ENCODE measurements around the gene PIEZO2.
A peak's percentile ranks its signal among the peaks of the same experiment; 100 is the strongest.

Gene PIEZO2

GRCh38 chr18:10834128-10834815 lies 315.1 kb downstream of the PIEZO2 start:
- DNase-seq = no peak

GRCh38 chr18:10833656-10834055 lies 315.7 kb downstream of the PIEZO2 start:
- no peak for DNase-seq

- no peak for DNase-seq
Measured at GRCh38 chr18:10826400-10826799, 323.0 kb downstream of the PIEZO2 start.

GRCh38 chr18:10822456-10822855 lies 326.9 kb downstream of the PIEZO2 start:
- DNase-seq = no peak

- DNase-seq = no peak
Measured at GRCh38 chr18:10820681-10821080, 328.7 kb downstream of the PIEZO2 start.

GRCh38 chr18:10814336-10814735 lies 335.0 kb downstream of the PIEZO2 start:
- no peak for DNase-seq

- DNase-seq = no peak
Measured at GRCh38 chr18:10805587-10806118, 343.7 kb downstream of the PIEZO2 start.

GRCh38 chr18:10804126-10804525 lies 345.2 kb downstream of the PIEZO2 start:
- peak; percentile 3 to 41 for DNase-seq

GRCh38 chr18:10798727-10799550 lies 350.4 kb downstream of the PIEZO2 start:
- DNase-seq = peak; percentile 15 to 36

GRCh38 chr18:10797896-10798295 lies 351.5 kb downstream of the PIEZO2 start:
- DNase-seq = no peak

GRCh38 chr18:10794771-10795170 lies 354.6 kb downstream of the PIEZO2 start:
- DNase-seq = no peak

- no peak for DNase-seq
Measured at GRCh38 chr18:10793730-10794370, 355.5 kb downstream of the PIEZO2 start.

GRCh38 chr18:10792181-10792580 lies 357.2 kb downstream of the PIEZO2 start:
- DNase-seq = no peak

GRCh38 chr18:10791169-10791831 lies 358.1 kb downstream of the PIEZO2 start:
- no peak for DNase-seq

- DNase-seq = no peak
Measured at GRCh38 chr18:10789180-10789579, 360.2 kb downstream of the PIEZO2 start.

- DNase-seq = peak; percentile 25 to 86
Measured at GRCh38 chr18:10787293-10787901, 362.0 kb downstream of the PIEZO2 start.

- DNase-seq = no peak
Measured at GRCh38 chr18:10785798-10786197, 363.6 kb downstream of the PIEZO2 start.

- no peak for DNase-seq
Measured at GRCh38 chr18:10784596-10785202, 364.7 kb downstream of the PIEZO2 start.

GRCh38 chr18:10783941-10784340 lies 365.4 kb downstream of the PIEZO2 start:
- DNase-seq = no peak

GRCh38 chr18:10776493-10776892 lies 372.9 kb downstream of the PIEZO2 start:
- no peak for DNase-seq

GRCh38 chr18:10775026-10775425 lies 374.3 kb downstream of the PIEZO2 start:
- no peak for DNase-seq
